Measurements from ENCODE around the gene CCDC60.

DNA sequence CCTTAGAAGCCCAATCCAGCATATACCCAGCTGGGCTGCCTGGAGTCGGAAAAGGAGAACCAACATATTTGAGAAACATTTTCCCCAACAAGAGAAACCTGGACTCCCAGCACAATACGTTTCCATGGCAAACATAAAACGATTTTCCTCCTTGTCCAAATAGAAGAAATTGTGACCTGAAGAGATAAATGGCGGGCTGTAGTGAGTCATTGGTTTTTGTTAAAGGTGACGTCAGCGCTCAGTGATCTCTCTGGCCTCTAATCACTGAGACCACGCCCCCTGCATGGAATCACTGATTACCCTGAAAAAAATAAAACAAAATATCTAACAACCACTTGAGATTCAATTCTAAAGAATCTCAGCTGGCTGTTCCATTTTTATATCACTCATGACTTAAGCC, 6.0 kb downstream of the CCDC60 start:
- TF ChIP-seq, protein P1, sequence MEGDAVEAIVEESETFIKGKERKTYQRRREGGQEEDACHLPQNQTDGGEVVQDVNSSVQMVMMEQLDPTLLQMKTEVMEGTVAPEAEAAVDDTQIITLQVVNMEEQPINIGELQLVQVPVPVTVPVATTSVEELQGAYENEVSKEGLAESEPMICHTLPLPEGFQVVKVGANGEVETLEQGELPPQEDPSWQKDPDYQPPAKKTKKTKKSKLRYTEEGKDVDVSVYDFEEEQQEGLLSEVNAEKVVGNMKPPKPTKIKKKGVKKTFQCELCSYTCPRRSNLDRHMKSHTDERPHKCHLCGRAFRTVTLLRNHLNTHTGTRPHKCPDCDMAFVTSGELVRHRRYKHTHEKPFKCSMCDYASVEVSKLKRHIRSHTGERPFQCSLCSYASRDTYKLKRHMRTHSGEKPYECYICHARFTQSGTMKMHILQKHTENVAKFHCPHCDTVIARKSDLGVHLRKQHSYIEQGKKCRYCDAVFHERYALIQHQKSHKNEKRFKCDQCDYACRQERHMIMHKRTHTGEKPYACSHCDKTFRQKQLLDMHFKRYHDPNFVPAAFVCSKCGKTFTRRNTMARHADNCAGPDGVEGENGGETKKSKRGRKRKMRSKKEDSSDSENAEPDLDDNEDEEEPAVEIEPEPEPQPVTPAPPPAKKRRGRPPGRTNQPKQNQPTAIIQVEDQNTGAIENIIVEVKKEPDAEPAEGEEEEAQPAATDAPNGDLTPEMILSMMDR (IDR thresholded peaks at IDR 0.05; ENCODE audit: low read length) = no peak
- TF ChIP-seq EZH2phosphoT487 (IDR thresholded peaks at IDR 0.05; ENCODE audit: low read length) = no peak

Data from MM.1S (cell line).